ENCODE results near the gene DOCK4.

DNA sequence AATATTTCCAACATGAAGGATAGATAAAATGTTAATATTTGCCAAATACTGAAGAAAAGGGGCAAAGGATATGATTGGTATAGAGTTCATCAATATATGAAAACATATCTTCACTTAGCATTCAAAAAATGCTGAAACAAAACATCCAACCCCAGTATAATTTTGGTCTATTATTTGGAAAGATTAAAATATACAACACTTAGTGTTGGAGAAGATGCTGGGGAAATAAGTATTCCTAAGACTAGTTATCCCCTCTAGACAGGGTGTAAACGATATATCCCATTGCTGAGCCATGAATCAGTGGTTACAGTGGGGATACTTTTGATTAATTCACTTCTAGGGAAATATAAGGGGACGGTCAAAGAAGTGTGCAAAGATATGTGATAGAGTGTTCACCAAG lies 456.6 kb downstream of the DOCK4 start:
- no peak for TF ChIP-seq EZH2 (IDR thresholded peaks at IDR 0.05; ENCODE audit: insufficient read depth, poor library complexity, severe bottlenecking)
- no peak for TF ChIP-seq EZH2phosphoT487 (IDR thresholded peaks at IDR 0.05; ENCODE audit: insufficient read depth, low read depth)
